D341Med (cell line): ENCODE results near the gene GAS2L2.
A peak's percentile ranks its signal among the peaks of the same experiment; 100 is the strongest.
"Not testable (repeated sequence)": the region's sequence is repeated elsewhere in the genome, so short reads cannot be mapped to it uniquely, and the experiment has no call there.

ENCODE experiments used
- DNase-seq: peaks from one replicate; pipeline ENCODE4 v3.0.0; 2012; ENCODE audit warnings: low spot score

GAS2L2 gene

DNA sequence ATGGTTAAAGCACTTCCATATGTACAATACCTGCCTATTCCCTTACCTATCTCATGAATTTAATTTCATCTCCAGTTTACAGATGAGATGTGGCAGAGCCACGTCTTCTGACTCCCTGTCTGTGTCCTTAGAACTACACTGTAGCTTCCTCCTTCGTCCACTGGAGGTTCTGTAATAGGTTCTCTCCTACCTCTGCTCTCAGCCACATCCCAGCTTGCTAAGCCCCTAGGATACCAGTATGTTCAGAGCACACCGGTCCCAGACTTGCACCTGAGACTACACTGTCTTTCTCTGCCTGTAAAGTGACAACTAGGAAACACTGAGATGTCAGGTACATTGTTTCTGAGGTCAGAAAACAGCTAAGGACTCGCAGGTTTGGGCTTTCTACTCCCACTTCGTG is 25.4 kb downstream of the GAS2L2 start:
- no peak for DNase-seq

DNA sequence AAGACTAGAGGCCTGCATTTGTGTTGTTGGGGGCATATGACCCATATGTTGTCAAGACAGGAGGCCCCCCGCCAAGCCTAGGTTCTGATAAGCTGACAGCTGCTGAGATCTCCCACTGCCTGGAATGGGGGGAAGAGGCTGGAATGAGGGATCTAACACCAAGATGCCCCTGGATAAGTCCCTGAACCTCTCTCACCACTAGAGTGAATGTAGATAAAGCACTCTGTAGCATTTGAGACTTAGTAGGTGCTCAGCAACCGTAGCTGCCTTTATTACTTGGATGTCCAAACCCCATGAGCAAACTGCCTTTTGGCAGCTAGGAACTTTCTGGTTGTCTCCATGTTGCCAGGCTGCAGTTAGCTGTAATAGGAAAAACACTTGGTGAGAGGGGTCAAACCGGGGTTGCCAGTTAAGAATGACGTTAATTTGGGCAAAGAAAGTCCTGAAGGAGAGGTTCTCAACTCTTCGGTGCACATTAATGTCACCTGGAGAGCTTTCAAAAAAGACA is 26.0 kb downstream of the GAS2L2 start:
- DNase-seq: no peak

DNA sequence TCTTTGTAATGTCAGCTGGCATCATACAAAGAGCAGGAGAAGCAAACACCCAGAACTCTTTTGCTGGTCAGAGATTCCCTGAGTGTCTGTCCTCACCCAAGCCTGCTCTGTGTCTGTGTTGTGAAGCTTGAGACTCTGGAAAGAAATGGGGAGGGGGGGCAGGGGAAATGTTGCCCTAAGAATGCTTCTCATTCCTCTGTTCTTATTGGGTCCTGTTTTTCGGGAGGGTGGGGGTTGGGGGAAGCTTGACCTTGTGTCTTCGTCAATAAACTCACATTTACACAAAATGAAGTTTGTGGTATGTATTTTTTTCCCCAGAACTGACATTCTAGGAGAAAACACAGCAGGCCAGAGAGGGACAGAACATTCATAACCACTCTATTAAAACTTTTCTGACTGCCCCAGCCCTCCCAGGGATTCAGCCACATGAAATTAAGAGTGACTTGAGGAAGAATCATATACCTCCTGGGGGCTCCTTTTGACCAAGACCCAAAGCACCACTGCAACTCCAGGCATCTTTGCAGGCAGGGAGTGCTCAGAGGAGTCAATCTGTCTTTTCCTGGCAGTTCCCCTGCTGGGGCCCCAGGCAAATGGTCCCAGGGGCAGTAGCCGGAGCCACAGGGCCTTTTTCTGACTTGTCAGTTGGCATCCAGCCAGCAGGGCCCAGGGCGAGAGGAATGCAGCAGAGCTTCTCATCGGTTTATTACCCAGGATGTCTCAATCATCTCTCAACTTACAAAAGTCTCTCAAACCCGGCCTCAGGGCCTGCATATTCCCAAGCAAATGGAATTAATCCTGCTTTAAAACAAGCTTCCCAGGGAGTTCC is 26.7 kb downstream of the GAS2L2 start:
- DNase-seq: no peak

DNA sequence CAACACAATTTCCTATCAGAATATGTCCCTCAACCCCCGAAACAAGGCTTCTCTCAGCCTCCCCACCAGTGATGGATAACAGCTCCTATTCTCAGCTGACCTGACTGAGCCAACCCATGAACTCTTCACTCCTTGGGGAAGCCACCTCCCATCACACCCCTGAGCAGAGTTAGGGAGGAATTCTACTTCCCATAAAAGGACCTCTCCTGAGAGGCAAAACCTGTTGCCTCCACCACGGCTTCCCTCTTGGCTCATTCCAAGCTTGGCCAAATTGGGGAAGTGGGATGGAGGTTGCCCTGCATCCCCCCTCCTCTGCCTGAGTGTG is 27.3 kb downstream of the GAS2L2 start:
- DNase-seq: no peak

- DNase-seq: no peak
Measured at GRCh38 chr17:35725058-35725457, 28.0 kb downstream of the GAS2L2 start.

GRCh38 chr17:35723735-35724134 is 29.3 kb downstream of the GAS2L2 start:
- DNase-seq: no peak

GRCh38 chr17:35717475-35717874 is 35.6 kb downstream of the GAS2L2 start:
- no peak for DNase-seq

DNA sequence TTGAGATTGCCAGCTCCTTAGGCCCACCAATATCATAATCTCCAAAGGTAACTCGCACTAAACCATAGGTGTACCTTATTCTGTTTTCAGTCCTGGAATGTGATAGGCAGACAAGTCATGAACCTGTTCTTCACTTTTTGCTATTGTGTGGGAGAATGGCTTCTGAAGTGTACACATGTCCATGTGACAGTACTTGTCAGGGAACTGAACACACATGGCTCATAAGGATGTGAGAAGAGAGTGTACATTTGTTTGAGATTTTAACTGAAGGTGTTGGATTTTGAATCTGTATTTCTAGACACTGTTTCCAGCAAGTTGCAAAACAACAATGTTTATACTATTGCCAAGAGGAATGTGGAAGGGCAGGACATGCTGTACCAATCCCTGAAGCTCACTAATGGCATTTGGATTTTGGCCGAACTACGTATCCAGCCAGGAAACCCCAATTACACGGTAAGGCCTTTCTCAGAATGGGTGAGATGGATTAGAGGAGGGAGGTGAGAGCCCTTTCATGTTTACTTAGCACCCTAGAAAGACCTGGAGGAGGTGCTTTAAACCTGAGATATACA is 36.1 kb downstream of the GAS2L2 start:
- DNase-seq: no peak

GRCh38 chr17:35716173-35716572 is 36.9 kb downstream of the GAS2L2 start:
- DNase-seq: no peak

DNA sequence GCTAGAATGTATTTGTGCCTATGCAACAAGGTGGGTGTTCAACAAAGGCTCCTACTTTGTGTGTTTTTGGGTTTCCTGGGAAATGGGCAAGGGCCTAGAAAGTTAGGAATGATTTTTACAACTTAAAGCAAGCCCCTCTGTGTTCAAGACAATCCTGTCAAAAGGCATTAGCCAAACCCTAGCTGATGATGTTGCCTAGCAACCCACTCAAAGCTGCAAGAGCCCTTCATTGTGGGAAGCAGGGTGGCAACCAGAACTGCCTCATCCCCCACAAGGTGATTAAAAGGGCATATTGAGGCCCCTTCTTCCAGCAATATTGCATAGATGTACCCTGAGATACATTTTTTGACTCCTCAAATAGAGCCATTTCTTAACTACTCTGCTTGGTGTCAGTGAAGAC is 37.6 kb downstream of the GAS2L2 start:
- DNase-seq: peak; percentile 62

DNA sequence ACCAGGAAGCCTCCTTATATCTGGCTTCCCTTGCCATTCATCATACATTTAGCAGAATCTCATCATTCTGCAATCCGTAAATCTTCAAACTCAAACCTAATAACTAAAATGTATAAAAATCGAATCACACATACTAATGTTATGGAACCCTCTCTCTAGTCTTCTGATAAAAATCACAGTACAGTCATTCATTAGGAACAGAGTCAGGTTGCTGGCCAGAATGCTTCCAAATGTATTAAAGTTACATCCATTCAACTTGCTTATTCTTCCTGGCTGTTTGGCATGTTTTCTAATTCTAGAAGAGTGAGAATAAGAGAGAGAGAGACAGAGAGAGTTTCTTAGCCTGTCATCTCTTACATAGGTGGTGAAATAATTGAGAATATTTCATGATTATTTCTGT is 38.1 kb downstream of the GAS2L2 start:
- DNase-seq: no peak

DNA sequence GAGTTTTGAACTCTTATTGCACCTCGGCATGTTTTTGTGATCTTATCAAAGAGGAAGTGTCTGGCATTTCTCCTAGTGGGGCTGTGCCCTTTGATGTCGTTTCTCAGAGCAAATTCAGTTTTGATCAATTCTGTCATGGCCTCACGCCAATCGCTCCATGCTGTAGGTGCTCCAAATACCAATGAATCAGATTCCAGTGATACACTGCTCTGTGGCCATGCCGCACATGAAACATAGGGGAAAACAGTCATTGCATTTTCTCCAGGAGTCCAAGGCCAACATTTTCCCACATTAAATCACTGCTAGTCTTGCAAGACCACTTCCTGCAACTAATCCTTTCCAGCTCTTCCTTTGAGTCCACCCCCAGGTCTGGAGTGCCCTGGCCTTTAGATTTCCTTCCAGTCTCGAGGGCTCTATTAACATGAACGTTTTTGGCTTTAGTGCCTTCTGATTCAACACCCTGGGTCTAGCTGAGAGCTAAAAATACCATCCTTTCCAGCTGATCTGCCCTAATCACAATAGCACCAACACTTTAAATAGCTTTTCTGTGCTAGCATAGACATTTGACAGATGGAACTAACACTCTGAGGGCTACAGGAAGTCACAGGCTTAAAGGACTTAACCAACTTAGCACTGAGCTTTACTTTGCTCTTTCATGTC is 39.8 kb downstream of the GAS2L2 start:
- peak; percentile 58 for DNase-seq

DNA sequence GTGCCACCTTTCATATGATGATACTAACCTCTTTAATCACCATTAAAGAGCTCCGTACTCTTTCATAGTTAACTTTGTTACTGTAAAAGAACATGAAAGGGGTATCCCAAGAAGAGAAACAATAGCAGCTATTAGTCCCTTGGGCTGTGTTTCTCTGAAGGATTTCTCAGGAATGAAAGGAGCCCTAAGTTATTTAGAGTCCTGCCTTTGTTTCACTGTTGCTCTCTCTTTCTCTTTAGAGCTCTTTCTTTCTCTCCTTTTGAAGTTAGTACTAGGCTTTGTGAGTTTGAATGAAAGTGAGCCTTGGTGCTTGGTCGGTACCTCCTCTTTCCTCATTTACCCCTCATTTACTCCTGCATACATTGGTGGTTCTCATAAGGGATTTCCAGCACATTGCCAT is 42.1 kb downstream of the GAS2L2 start:
- no peak for DNase-seq

DNA sequence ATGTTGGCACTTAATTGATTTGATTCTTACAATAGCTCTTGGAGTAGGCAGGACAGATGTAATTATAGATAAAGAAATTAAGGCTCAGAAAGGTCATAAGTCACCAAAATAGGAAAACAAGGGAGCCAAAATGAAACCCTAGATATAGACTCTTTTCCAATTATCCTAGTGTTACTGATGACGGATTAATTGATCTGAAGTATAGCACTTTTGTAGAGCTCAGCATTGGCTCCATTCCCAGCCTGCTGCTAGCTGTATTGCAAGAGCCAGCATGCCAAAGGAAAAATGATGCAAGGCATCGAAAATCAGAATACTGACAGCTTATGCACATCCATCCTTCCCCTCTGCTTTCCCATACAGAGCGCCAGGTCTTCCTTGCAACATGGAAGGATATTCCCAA is 43.2 kb downstream of the GAS2L2 start:
- DNase-seq: no peak

- DNase-seq: no peak
Measured at GRCh38 chr17:35708951-35709350, 44.1 kb downstream of the GAS2L2 start.

- no peak for DNase-seq
Measured at GRCh38 chr17:35708149-35708548, 44.9 kb downstream of the GAS2L2 start.

GRCh38 chr17:35705705-35706104 is 47.3 kb downstream of the GAS2L2 start:
- DNase-seq: no peak

GRCh38 chr17:35705230-35705629 is 47.8 kb downstream of the GAS2L2 start:
- DNase-seq: no peak

DNA sequence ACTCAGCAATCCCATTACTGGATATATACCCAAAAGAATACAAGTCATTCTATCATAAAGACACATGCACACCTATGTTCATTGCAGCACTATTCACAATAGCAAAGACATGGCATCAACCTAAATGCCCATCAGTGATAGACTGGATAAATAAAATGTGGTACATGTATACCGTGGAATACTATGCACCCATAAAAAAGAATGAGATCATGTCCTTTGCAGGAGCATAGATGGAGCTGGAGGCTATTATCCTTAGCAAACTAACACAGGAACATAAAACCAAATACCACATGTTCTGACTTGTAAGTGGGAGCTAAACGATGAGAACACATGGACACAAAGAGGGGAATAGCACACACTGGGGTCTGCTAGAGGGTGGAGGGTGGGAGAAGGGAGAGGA is 49.7 kb downstream of the GAS2L2 start:
- not testable (repeated sequence) for DNase-seq

- DNase-seq: no peak
Measured at GRCh38 chr17:35701491-35701890, 51.5 kb downstream of the GAS2L2 start.

DNA sequence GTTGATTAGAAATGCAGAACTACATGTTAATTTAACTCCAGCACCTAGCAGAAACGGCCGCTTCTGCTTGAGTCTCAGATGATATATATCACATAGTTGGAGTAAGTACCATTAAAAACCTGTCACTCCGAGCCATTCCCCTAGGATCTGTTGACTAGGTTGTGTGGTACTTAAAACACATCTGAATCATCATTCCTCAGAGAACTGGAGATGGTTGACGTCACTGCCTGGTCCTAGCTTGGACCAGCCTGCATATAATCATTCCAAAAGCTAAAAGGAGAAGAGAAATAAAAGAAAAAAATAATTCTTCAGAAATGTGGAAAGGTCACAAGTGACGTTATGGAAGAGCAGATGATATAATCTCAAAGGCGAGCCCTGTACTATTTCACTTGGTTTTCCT is 52.9 kb downstream of the GAS2L2 start:
- no peak for DNase-seq

DNA sequence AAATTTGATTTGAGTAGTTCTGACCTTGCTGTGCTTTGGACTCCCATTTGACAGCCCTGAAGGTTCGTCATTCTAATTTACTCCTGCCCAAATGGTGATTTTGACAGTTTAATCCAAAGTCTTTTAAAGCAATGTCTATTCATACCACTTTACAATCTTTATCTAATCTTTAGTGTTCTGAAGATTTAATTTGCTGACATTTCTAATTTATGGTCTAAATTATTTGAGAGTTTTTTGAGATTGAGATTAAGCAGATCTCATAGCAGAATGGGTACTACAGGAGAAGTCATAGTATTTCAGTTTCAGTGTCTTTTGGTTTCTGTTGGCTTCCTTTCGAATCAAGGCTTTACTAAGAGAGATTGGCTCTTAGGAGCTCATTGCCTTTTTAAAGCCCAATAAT is 54.2 kb downstream of the GAS2L2 start:
- no peak for DNase-seq

DNA sequence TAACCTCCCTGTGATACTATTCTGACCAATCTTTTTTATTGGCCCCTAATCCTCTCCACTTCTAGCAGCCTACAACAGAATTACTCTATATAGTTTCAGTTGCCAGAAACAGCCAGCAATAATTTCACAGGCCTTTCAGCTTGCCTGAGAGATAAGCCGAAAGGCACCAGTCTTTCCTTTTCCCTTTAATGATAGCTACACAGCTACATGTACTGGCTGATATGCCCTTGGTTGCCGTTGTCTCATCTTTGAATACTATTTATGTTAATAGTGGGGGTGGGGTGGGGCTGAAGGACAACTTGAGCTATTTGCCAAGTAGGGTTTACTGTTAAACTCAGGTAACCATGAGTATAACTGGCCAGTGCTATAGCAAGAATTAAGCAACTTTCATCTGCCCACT is 57.4 kb downstream of the GAS2L2 start:
- DNase-seq: no peak
